Tibial nerve (tissue), 4 donors: ENCODE measurements around the gene DUS2. TPM values are rescaled to one million over a fixed set of nuclear protein-coding genes. Genes with fewer than 3 reads are reported as not detected.

Experiments
- DNase-seq, 2 donors: peaks; one replicate each; pipeline ENCODE4 v3.0.0-alpha.2; 2019; ENCODE audit warnings: low spot score in 2 of 2
- H3K27ac ChIP-seq, 4 donors: fragments of 200-600 bp; sonication (generic) in 3 of 4; one replicate each; pipeline ENCODE4 v1.5.1; 2017 to 2019; ENCODE audit warnings: mild to moderate bottlenecking in 1 of 4
- H3K27me3 ChIP-seq, 2 donors: fragments of 200-600 bp; sonication (generic) in 1 of 2; one replicate each; pipeline versions ENCODE4 v1.5.1 to v1.6.0; 2017 to 2019
- H3K36me3 ChIP-seq, 3 donors: fragments of 200-600 bp; sonication (generic); one replicate each; pipeline ENCODE4 v1.5.1; 2018 to 2019
- H3K4me1 ChIP-seq, 4 donors: fragments of 200-600 bp; sonication (generic) in 3 of 4; one replicate each; pipeline ENCODE4 v1.5.1; 2017 to 2019
- H3K4me3 ChIP-seq, 4 donors: fragments of 200-600 bp; sonication (generic) in 3 of 4; one replicate each; pipeline ENCODE4 v1.5.1; 2017 to 2019; ENCODE audit warnings: mild to moderate bottlenecking in 1 of 4, moderate library complexity in 1 of 4
- H3K9me3 ChIP-seq, 4 donors: fragments of 200-600 bp; sonication (generic) in 3 of 4; one replicate each; pipeline ENCODE4 v1.5.1; 2017 to 2019
- CTCF ChIP-seq, 5 experiments: fragments of 200-600 bp in 3 of 5; fragments of 450-650 bp in 2 of 5; sonication (generic) in 3 of 5; IDR thresholded peaks; one replicate each; pipeline ENCODE4 v1.5.1; 2016 to 2019; ENCODE audit warnings: antibody characterized with exemption in 5 of 5, mild to moderate bottlenecking in 3 of 5, moderate library complexity in 2 of 5
- EP300 ChIP-seq, 2 donors: sonication (generic); formaldehyde crosslinking; IDR thresholded peaks; one replicate each; pipeline ENCODE4 v1.6.1; 2017; ENCODE audit warnings: antibody characterized with exemption in 2 of 2, mild to moderate bottlenecking in 1 of 2
- POLR2A ChIP-seq, 2 donors: fragments of 450-650 bp; IDR thresholded peaks; one replicate each; pipeline ENCODE4 v1.6.1; 2017; ENCODE audit warnings: antibody characterized with exemption in 2 of 2, mild to moderate bottlenecking in 2 of 2, moderate library complexity in 2 of 2
- WGBS, 2 donors: methylation state at CpG; one replicate each; pipeline ENCODE4 v1.1.5; 2018; 5-methylcytosine and 5-hydroxymethylcytosine counted together
- total RNA-seq, 4 donors: library from RNA; depleted of rRNA; stranded (reverse); fragments of >200 nt; gene quantifications; one replicate each; pipeline ENCODE4 v1.1.0, GENCODE V29; 2016

The DUS2 gene
- total RNA-seq, 4 donors from 2014 or later, result 4.7 to 31.2 (median 15.4) TPM

- Histone ChIP-seq H3K27ac (peak overlapping the region; percentile 70 to 100 (median 86)), H3K4me1 (peaks cover 0 to 62% (median 50%) of the 10 kb centered on the region in 4 donors)
These were observed 56.2 kb downstream of the DUS2 start for GRCh38 chr16:68079376-68079625.

GRCh38 chr16:68079626-68080344 lies 56.7 kb downstream of the DUS2 start:
- H3K27ac ChIP-seq, result peak overlapping the region; percentile 70 to 100 (median 86)
- WGBS, 2 donors, result 24 to 34% methylated on average over 13 of the region's 13 CpGs
- no peaks in the 10 kb centered on the region for H3K27me3 ChIP-seq
- peaks cover 0 to 34% (median 0%) of the 10 kb centered on the region in 3 donors for H3K36me3 ChIP-seq
- DNase-seq, result peak; percentile 49 to 54
- H3K4me3 ChIP-seq, result no peak overlapping the region
- TF ChIP-seq POLR2A (IDR thresholded peaks at IDR 0.05), result peak in 1 of 2 donors; percentile 25
- peak in 1 of 2 donors; percentile 68 for TF ChIP-seq EP300 (IDR thresholded peaks at IDR 0.05)
- TF ChIP-seq CTCF (IDR thresholded peaks at IDR 0.05), result no peak
- H3K9me3 ChIP-seq, result no peaks in the 10 kb centered on the region
- peaks cover 0 to 65% (median 52%) of the 10 kb centered on the region in 4 donors for H3K4me1 ChIP-seq

More at GRCh38 chr16:68079376-68079625, 56.2 kb downstream of the DUS2 start:
- Histone ChIP-seq H3K36me3 (peaks cover 0 to 39% (median 0%) of the 10 kb centered on the region in 3 donors), H3K27me3 (no peaks in the 10 kb centered on the region), H3K4me3 (no peak overlapping the region), H3K9me3 (no peaks in the 10 kb centered on the region)
- TF ChIP-seq EP300 (IDR thresholded peaks at IDR 0.05), result no peak
- TF ChIP-seq POLR2A (IDR thresholded peaks at IDR 0.05), result no peak
- no peak for TF ChIP-seq CTCF (IDR thresholded peaks at IDR 0.05)
- DNase-seq, result no peak

GRCh38 chr16:68081861-68082628 lies 59.0 kb downstream of the DUS2 start:
- Histone ChIP-seq H3K4me1 (peaks cover 0 to 72% (median 47%) of the 10 kb centered on the region in 4 donors), H3K9me3 (no peaks in the 10 kb centered on the region), H3K36me3 (peaks cover 0 to 12% (median 0%) of the 10 kb centered on the region in 3 donors), H3K4me3 (no peak overlapping the region), H3K27me3 (no peaks in the 10 kb centered on the region), H3K27ac (peak overlapping the region; percentile 24 to 100 (median 90))
- no peak for DNase-seq
- TF ChIP-seq EP300 (IDR thresholded peaks at IDR 0.05) (no peak), POLR2A (IDR thresholded peaks at IDR 0.05) (no peak), CTCF (IDR thresholded peaks at IDR 0.05) (no peak)

GRCh38 chr16:68082629-68083238 lies 59.6 kb downstream of the DUS2 start:
- H3K27me3 ChIP-seq, result no peaks in the 10 kb centered on the region

More at GRCh38 chr16:68082629-68083238, 59.6 kb downstream of the DUS2 start:
- H3K36me3 ChIP-seq, result peaks cover 0 to 6% (median 0%) of the 10 kb centered on the region in 3 donors
- DNase-seq, result no peak
- 77 to 81% methylated on average over 2 of the region's 2 CpGs for WGBS, 2 donors
- H3K4me3 ChIP-seq, result no peak overlapping the region
- H3K27ac ChIP-seq, result peak overlapping the region; percentile 98 to 100 (median 99)
- H3K9me3 ChIP-seq, result no peaks in the 10 kb centered on the region
- TF ChIP-seq POLR2A (IDR thresholded peaks at IDR 0.05) (no peak), EP300 (IDR thresholded peaks at IDR 0.05) (no peak), CTCF (IDR thresholded peaks at IDR 0.05) (no peak)
- H3K4me1 ChIP-seq, result peaks cover 0 to 79% (median 50%) of the 10 kb centered on the region in 4 donors
